ENCODE measurements around the gene LAMC1. TPM values are rescaled to one million over a fixed set of nuclear protein-coding genes. Genes with fewer than 3 reads are reported as not detected.
A peak's percentile ranks its signal among the peaks of the same experiment; 100 is the strongest.

Gene LAMC1
- 390 and 428 TPM in 2 replicates for total RNA-seq

GRCh38 chr1:183023146-183023600 lies at the start of gene LAMC1:
LAMC1 (plus strand) TSS chr1:183023420; CDS start chr1:183023717, 297 bp downstream.
- DNase-seq (ENCODE audit: low read depth, low spot score): peak; percentile 52

- DNase-seq (ENCODE audit: low read depth, low spot score): no peak
Observed at GRCh38 chr1:182974506-182975191, 48.6 kb upstream of the LAMC1 start.

- no peak for DNase-seq (ENCODE audit: low read depth, low spot score)
Observed at GRCh38 chr1:182977480-182977879, 45.7 kb upstream of the LAMC1 start.

- DNase-seq (ENCODE audit: low read depth, low spot score): no peak
Observed at GRCh38 chr1:182978151-182978853, 44.9 kb upstream of the LAMC1 start.

GRCh38 chr1:182984138-182984537 lies 39.1 kb upstream of the LAMC1 start:
- no peak for DNase-seq (ENCODE audit: low read depth, low spot score)

- DNase-seq (ENCODE audit: low read depth, low spot score): no peak
Observed at GRCh38 chr1:182984621-182985020, 38.6 kb upstream of the LAMC1 start.

- no peak for DNase-seq (ENCODE audit: low read depth, low spot score)
Observed at GRCh38 chr1:182985876-182986275, 37.3 kb upstream of the LAMC1 start.

GRCh38 chr1:182990413-182991144 lies 32.6 kb upstream of the LAMC1 start:
- DNase-seq (ENCODE audit: low read depth, low spot score): no peak

- DNase-seq (ENCODE audit: low read depth, low spot score): no peak
Observed at GRCh38 chr1:182993746-182994145, 29.5 kb upstream of the LAMC1 start.

GRCh38 chr1:182995894-182996293 lies 27.3 kb upstream of the LAMC1 start:
- no peak for DNase-seq (ENCODE audit: low read depth, low spot score)

GRCh38 chr1:182996816-182997215 lies 26.4 kb upstream of the LAMC1 start:
- DNase-seq (ENCODE audit: low read depth, low spot score): no peak

GRCh38 chr1:182998482-182998881 lies 24.7 kb upstream of the LAMC1 start:
- DNase-seq (ENCODE audit: low read depth, low spot score): no peak

GRCh38 chr1:183000167-183000962 lies 22.9 kb upstream of the LAMC1 start:
- no peak for DNase-seq (ENCODE audit: low read depth, low spot score)

GRCh38 chr1:183002267-183002666 lies 21.0 kb upstream of the LAMC1 start:
- no peak for DNase-seq (ENCODE audit: low read depth, low spot score)

- no peak for DNase-seq (ENCODE audit: low read depth, low spot score)
Observed at GRCh38 chr1:183002797-183003196, 20.4 kb upstream of the LAMC1 start.

GRCh38 chr1:183003203-183003602 lies 20.0 kb upstream of the LAMC1 start:
- DNase-seq (ENCODE audit: low read depth, low spot score): peak; percentile 83

GRCh38 chr1:183004141-183004540 lies 19.1 kb upstream of the LAMC1 start:
- DNase-seq (ENCODE audit: low read depth, low spot score): no peak

GRCh38 chr1:183011859-183012258 lies 11.4 kb upstream of the LAMC1 start:
- no peak for DNase-seq (ENCODE audit: low read depth, low spot score)

- DNase-seq (ENCODE audit: low read depth, low spot score): no peak
Observed at GRCh38 chr1:183012301-183012994, 10.8 kb upstream of the LAMC1 start.

- peak; percentile 43 for DNase-seq (ENCODE audit: low read depth, low spot score)
Observed at GRCh38 chr1:183019139-183019740, 4.0 kb upstream of the LAMC1 start.

Measured in pulmonary artery endothelial cell (primary cell).